ENCODE data around the gene PKDCC.

PKDCC gene

GRCh38 chr2:42047488-42048298 lies at the start of gene PKDCC:
PKDCC (plus strand) TSS chr2:42048021; CDS start chr2:42048200, 179 bp downstream.
- ATAC-seq = peak; percentile 48
- Mint-ChIP-seq H3K27ac (peak within 1 kb of the TSS in 1 of 2 donors; percentile 14), H3K9me3 (no peaks in the 10 kb centered on the region), H3K4me1 (peaks cover 6% of the 10 kb centered on the region), H3K27me3 (peaks cover 86% of the 10 kb centered on the region), H3K4me3 (peak within 1 kb of the TSS; percentile 64 to 69)
- peak; percentile 16 to 20 for DNase-seq

- peaks cover 10% of the 10 kb centered on the region for H3K27me3 Mint-ChIP-seq
- H3K9me3 Mint-ChIP-seq = peaks cover 4 to 18% of the 10 kb centered on the region in 2 donors
- no peak overlapping the region for H3K4me3 Mint-ChIP-seq
- DNase-seq (no peak), ATAC-seq (no peak)
- no peak overlapping the region for H3K27ac Mint-ChIP-seq
- H3K4me1 Mint-ChIP-seq = no peaks in the 10 kb centered on the region
These were observed 49.4 kb upstream of the PKDCC start for GRCh38 chr2:41998186-41999127.

- H3K27ac Mint-ChIP-seq = no peak overlapping the region
- no peak for ATAC-seq
These were observed 48.7 kb upstream of the PKDCC start for GRCh38 chr2:41999128-41999480.

GRCh38 chr2:41999592-42000281 lies 48.1 kb upstream of the PKDCC start:
- Mint-ChIP-seq H3K4me1 (no peaks in the 10 kb centered on the region), H3K27me3 (peaks cover 10% of the 10 kb centered on the region), H3K9me3 (peaks cover 15 to 31% of the 10 kb centered on the region in 2 donors), H3K27ac (no peak overlapping the region), H3K4me3 (no peak overlapping the region)
- ATAC-seq = no peak
- no peak for DNase-seq

More at GRCh38 chr2:41999128-41999480, 48.7 kb upstream of the PKDCC start:
- no peak for DNase-seq
- no peak overlapping the region for H3K4me3 Mint-ChIP-seq
- H3K9me3 Mint-ChIP-seq = peaks cover 10 to 24% of the 10 kb centered on the region in 2 donors
- H3K4me1 Mint-ChIP-seq = no peaks in the 10 kb centered on the region
- H3K27me3 Mint-ChIP-seq = peaks cover 10% of the 10 kb centered on the region

DNA sequence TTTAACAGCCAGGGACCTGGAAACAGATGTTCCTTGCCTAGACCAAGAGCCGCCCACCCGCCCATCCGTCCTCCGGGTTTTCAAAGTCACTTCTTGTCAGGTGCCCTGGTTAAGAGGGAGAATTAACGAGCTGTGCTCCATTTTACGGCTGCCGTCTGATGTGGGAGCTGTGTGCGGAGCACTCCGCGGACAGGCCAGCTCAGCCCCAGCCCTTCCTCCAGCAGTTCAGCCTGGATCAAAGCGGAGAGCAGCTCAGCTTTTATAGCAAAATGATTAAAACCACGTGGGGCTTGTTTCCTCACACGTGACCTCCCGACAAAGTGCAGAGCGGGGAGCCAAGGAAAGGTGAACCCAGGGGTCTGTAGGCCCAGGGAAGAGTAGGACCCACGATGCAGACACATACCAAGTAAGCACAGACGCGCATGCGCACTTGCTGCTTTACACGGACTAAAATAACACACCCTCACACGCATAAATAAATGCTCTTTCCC lies 46.1 kb upstream of the PKDCC start:
- DNase-seq (no peak), ATAC-seq (no peak)
- H3K27me3 Mint-ChIP-seq = peaks cover 22% of the 10 kb centered on the region
- H3K9me3 Mint-ChIP-seq = peaks cover 21 to 38% of the 10 kb centered on the region in 2 donors
- no peaks in the 10 kb centered on the region for H3K4me1 Mint-ChIP-seq
- H3K4me3 Mint-ChIP-seq = no peak overlapping the region
- H3K27ac Mint-ChIP-seq = no peak overlapping the region

- Mint-ChIP-seq H3K27me3 (peaks cover 32% of the 10 kb centered on the region), H3K4me3 (no peak overlapping the region), H3K9me3 (peaks cover 21 to 24% of the 10 kb centered on the region in 2 donors), H3K27ac (no peak overlapping the region), H3K4me1 (peaks cover 24% of the 10 kb centered on the region)
- DNase-seq = no peak
- ATAC-seq = no peak
These were observed 40.3 kb upstream of the PKDCC start for GRCh38 chr2:42007551-42007950.

- Mint-ChIP-seq H3K9me3 (peaks cover 18 to 21% of the 10 kb centered on the region in 2 donors), H3K4me3 (no peak overlapping the region), H3K4me1 (peaks cover 24% of the 10 kb centered on the region), H3K27me3 (peaks cover 32% of the 10 kb centered on the region), H3K27ac (peak overlapping the region in 1 of 2 donors; percentile 36)
- ATAC-seq (no peak), DNase-seq (no peak)
These were observed 39.4 kb upstream of the PKDCC start for GRCh38 chr2:42008241-42008921.

DNA sequence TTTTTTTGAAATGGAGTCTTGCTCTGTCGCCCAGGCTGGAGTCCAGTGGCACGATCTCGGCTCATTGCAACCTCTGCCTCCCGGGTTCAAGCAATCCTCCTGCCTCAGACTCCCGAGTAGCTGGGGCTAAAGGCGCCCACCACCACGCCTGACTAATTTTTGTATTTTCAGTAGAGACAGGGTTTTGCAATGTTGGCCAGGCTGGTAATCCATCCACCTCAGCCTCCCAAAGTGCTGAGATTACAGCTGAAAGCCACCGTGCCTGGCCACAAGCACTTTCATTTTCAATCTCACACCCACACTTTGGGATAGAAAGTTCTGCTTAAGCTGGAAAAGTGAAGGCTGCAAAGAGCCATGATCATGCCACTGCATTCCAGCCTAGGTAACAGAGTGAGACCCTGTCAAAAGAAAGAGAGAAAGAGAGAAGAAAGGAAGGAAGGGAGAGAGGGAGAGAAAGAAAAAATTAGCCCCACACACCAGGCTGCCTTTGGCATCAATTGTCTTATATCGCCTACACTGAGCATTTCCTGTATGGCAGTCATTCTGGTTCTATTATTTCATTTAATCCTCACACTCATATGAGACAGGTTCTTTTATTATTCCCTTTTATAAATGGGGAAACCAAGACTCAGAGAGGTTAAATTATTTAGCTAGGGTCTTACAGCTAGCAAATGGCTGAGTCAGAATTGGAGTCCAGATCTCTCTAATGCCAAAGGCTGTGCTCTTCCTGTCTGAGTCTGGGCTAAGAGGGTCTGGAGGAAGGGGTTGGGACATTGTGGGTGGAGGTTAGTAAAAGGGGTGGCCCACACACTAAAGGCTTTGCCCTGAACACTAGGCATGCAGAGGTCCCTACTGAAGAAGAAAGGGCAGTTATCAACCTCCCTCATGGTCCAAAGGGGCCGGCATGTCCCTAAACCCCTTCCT lies 37.9 kb upstream of the PKDCC start:
- Mint-ChIP-seq H3K27me3 (peaks cover 32% of the 10 kb centered on the region), H3K9me3 (peaks cover 6% of the 10 kb centered on the region in 2 donors), H3K4me1 (peaks cover 24% of the 10 kb centered on the region), H3K4me3 (no peak overlapping the region), H3K27ac (no peak overlapping the region)
- ATAC-seq (peak; percentile 80), DNase-seq (peak in 1 of 2 donors; percentile 26)

- H3K9me3 Mint-ChIP-seq = no peaks in the 10 kb centered on the region
- peaks cover 24% of the 10 kb centered on the region for H3K27me3 Mint-ChIP-seq
- no peak overlapping the region for H3K27ac Mint-ChIP-seq
- no peak overlapping the region for H3K4me3 Mint-ChIP-seq
- ATAC-seq (no peak), DNase-seq (no peak)
- H3K4me1 Mint-ChIP-seq = peaks cover 24% of the 10 kb centered on the region
These were observed 37.0 kb upstream of the PKDCC start for GRCh38 chr2:42010743-42011298.

GRCh38 chr2:42012137-42012536 lies 35.7 kb upstream of the PKDCC start:
- peaks cover 15% of the 10 kb centered on the region for H3K27me3 Mint-ChIP-seq
- H3K9me3 Mint-ChIP-seq = peaks cover 0 to 5% of the 10 kb centered on the region in 2 donors
- ATAC-seq (no peak), DNase-seq (no peak)
- H3K4me3 Mint-ChIP-seq = no peak overlapping the region
- H3K4me1 Mint-ChIP-seq = peaks cover 24% of the 10 kb centered on the region
- no peak overlapping the region for H3K27ac Mint-ChIP-seq

DNA sequence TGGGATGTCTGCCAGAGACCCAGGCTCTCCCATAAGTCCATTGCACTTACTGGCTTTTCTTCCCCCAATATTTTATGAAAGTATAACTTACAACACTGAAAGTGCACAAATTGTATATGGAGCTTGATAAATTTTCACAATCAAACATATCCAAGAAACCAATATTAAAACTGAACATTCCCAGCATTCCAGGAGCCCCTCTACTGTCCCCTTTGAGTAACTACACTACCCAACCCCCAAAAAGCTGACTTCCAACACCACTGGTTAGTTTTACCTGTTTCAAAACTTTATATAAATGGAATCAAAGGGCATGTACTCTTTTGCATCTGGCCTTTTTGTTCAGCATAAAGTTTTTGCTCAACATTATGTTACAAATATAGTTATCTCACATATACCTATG lies 35.2 kb upstream of the PKDCC start:
- H3K4me3 Mint-ChIP-seq = no peak overlapping the region
- DNase-seq = no peak
- peaks cover 0 to 5% of the 10 kb centered on the region in 2 donors for H3K9me3 Mint-ChIP-seq
- peaks cover 24% of the 10 kb centered on the region for H3K4me1 Mint-ChIP-seq
- peaks cover 11% of the 10 kb centered on the region for H3K27me3 Mint-ChIP-seq
- ATAC-seq = no peak
- no peak overlapping the region for H3K27ac Mint-ChIP-seq

DNA sequence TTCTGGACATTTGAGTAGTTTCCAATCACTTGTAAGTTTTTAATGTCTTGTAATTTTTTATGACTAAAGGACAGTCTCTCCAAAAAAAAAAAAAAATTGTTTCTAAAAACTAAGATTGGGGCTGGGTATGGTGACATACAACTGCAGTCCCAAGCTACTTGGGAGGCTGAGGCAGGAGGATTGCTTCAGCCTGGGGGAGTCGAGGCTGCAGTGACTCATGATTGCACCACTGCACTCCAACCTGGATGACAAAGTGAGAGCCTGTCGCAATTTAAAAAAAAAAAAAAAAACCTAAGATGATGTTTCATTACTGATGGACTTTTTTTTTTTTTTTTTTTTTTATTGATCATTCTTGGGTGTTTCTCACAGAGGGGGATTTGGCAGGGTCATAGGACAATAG lies 34.4 kb upstream of the PKDCC start:
- peaks cover 8% of the 10 kb centered on the region for H3K27me3 Mint-ChIP-seq
- H3K4me3 Mint-ChIP-seq = no peak overlapping the region
- H3K4me1 Mint-ChIP-seq = peaks cover 24% of the 10 kb centered on the region
- no peak overlapping the region for H3K27ac Mint-ChIP-seq
- ATAC-seq (no peak), DNase-seq (no peak)
- H3K9me3 Mint-ChIP-seq = peaks cover 0 to 5% of the 10 kb centered on the region in 2 donors

- Mint-ChIP-seq H3K27me3 (peaks cover 7% of the 10 kb centered on the region), H3K4me3 (no peak overlapping the region), H3K4me1 (no peaks in the 10 kb centered on the region), H3K9me3 (peaks cover 0 to 2% of the 10 kb centered on the region in 2 donors), H3K27ac (no peak overlapping the region)
- no peak for DNase-seq
- ATAC-seq = no peak
These were observed 26.4 kb upstream of the PKDCC start for GRCh38 chr2:42021464-42021863.

All from stimulated activated naive CD8-positive, alpha-beta T cell treated with anti-CD3 and anti-CD28 coated beads, Interleukin-15, amount 100 ng/mL, for 72 hours (primary cell).